LHCN-M2 (cell line): Measurements from ENCODE around the gene MYOZ3. TPM values are rescaled to one million over a fixed set of nuclear protein-coding genes. Genes with fewer than 3 reads are reported as not detected.

Source experiments
- DNase-seq: peaks from one replicate; pipeline ENCODE4 v3.0.0-alpha.2; 2012; ENCODE audit warnings: low read depth
- total RNA-seq: library from RNA; depleted of rRNA; stranded (reverse); fragments of >200 nt; gene quantifications from 2 replicates; pipeline ENCODE4 v1.2.3, GENCODE V29; 2014; rRNA removed

MYOZ3 gene
- total RNA-seq, 1 experiment from 2014 or later: 0.06 TPM

DNA sequence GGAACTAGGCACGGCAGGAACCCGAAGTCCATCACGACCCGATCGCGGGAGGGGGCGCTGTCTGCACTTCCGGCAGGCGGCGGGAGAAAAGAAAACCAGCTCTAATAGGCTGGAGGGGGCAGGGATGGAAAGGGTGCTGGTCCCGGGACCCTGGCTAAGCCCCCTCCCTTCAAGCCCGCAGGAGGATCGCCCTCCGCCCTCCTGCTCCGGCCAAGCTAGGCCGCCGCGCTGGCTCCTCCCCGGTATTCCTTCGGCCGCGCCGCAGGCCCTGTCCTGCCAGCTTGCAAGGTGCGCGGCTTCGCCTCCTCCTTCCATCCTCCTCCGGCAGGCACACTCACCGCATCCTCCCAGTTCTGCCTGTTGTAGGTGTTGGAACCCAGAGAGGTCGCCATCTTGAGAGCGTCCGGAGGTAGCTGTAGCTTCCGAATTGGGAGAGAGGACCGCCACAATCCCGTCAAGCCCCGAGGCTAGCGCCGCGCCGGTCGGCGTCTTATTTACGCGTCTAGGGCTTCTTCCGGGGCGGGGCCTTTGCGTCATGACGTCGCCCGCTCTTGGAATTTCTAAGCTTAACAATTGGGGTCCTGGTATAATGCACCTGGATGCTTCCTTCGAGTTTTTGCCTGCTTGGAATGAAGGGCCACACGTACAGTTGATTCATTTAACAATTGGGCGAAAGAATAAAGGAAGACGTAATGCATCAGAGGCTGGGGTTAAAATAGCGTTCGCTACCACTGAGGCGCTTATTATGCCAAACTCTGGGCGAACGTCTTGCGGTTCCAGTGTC, 39.7 kb downstream of the MYOZ3 start, which contains the start of gene RBM22:
Gene RBM22, minus strand, starts transcription at position 469 of the 784 bp plus-strand sequence. Its CDS starts 77 bp downstream, at position 392.
- peak; percentile 84 for DNase-seq

GRCh38 chr5:150703762-150704161, 42.7 kb downstream of the MYOZ3 start:
- DNase-seq: peak; percentile 8

DNA sequence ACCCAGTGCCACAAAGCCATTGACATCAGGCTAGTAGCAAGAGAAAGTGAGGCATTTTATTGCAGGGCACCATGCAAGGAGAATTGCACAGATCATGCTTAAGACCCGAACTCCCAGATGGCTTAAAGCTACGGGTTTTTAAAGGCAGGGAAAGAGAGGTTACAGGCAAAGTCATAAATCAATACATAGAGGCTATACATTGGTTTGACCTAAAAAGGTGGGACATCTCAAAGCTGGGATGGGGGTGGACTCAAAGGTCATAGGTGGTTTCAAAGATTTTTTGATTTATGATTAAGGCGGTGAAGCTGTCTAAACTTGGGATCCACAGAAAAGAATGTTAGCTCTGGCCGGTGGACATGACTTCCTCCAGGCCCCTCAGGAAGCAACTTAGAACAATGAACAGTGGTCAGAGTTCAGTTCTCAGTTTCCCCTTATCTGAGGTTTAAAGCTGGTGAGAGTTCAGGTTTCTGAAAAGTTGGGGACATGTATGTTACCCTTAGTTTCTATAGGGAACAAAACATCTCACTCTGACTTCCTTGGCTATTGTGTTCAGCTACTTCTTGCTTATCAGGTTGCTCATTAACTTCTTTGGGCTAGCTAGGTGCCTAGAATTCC, 45.8 kb downstream of the MYOZ3 start:
- no peak for DNase-seq

- no peak for DNase-seq
Measured at GRCh38 chr5:150710165-150710564, 49.1 kb downstream of the MYOZ3 start.

DNA sequence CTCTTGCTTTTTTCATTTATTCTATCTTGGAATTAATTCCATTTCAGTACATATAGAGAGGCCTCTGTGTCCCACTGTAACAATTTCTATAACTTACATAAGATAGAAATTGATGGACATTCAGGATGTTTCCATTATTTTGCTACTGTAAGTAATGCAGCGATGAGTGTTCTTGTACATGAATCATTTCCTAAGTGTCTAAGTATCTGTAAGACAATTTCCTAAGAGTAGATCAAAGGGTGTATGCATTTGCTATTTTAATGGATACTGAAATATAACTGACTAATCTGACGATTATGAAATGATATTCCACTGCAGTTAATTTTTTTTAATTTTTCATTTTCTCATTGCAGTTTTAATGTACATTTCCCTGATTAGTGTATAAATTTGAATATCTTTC, 62.8 kb downstream of the MYOZ3 start:
- no peak for DNase-seq

Other genes starting within 250 kb of the MYOZ3 start
- 1.1 and 2.6 TPM in 2 replicates for gene CD74, start 248.3 kb upstream of the MYOZ3 start, total RNA-seq
- gene RPS14, start 211.5 kb upstream of the MYOZ3 start, total RNA-seq: 2,061 and 2,574 TPM in 2 replicates
- 78.6 and 83.6 TPM in 2 replicates for gene NDST1, start 153.1 kb upstream of the MYOZ3 start, total RNA-seq
- gene SYNPO, start 20.6 kb upstream of the MYOZ3 start, total RNA-seq: 1.5 and 1.9 TPM in 2 replicates
- gene RBM22, start 39.8 kb downstream of the MYOZ3 start, total RNA-seq: 30.5 and 35.6 TPM in 2 replicates
- 92.2 and 103 TPM in 2 replicates for gene DCTN4, start 97.8 kb downstream of the MYOZ3 start, total RNA-seq
- 234 and 236 TPM in 2 replicates for gene SMIM3, start 117.5 kb downstream of the MYOZ3 start, total RNA-seq
- gene IRGM, start 185.3 kb downstream of the MYOZ3 start, total RNA-seq: 0.57 TPM in 1 of 2 replicates, not detected in the other
- gene ZNF300, start 243.7 kb downstream of the MYOZ3 start, total RNA-seq: 6.6 and 7.2 TPM in 2 replicates